ENCODE results near the gene RNF166. TPM values are rescaled to one million over a fixed set of nuclear protein-coding genes. Genes with fewer than 3 reads are reported as not detected.
A peak's percentile ranks its signal among the peaks of the same experiment; 100 is the strongest.

RNF166 gene
- total and polyA plus RNA-seq, 2 of the 13 experiments (the other 11 are each of a cell fraction or from before 2014, with no cell fraction given) = 21.4 to 23.0 TPM

DNA sequence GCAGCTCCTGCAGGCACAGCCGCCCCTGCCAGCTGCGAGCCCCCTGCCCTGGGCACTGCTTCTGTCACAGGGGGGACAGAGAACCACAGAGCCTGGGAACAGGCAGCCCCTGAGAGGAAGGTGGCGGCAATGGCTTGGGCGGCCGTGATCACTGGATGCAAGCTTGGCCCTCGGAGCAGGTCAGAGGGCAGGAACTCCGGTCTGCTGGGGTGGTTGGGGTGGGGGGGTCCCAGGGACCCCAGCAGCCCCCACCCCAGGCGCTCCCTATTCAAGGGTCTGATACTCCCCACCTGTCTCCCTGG lies 53.5 kb downstream of the RNF166 start:
- Histone ChIP-seq H3K4me1 (ENCODE audit: insufficient read depth, low read length) (peaks cover 27% of the 10 kb centered on the region), H4K20me1 (ENCODE audit: insufficient read depth, low read length) (peaks cover 12% of the 10 kb centered on the region; the same call in 1 of the 2 replicates), H3K4me3 (replicated peaks in 1 of 3; ENCODE audit: insufficient read depth in 1 of 3, low read depth in 2 of 3, low read length in 3 of 3) (no peak overlapping the region), H3K36me3 (replicated peaks in 1 of 2; ENCODE audit: control insufficient read depth in 1 of 2, insufficient read depth in 2 of 2, low read length in 2 of 2) (peaks cover 8 to 38% of the 10 kb centered on the region in 2 experiments), H3K4me2 (ENCODE audit: low read depth, low read length) (no peak overlapping the region), H3K27me3 (ENCODE audit: control insufficient read depth in 1 of 2, insufficient read depth in 2 of 2, low read length in 2 of 2) (no peaks in the 10 kb centered on the region), H2AFZ (ENCODE audit: low read length) (no peak overlapping the region), H3K79me2 (ENCODE audit: insufficient read depth, low read length) (peaks cover 28% of the 10 kb centered on the region), H3K27ac (ENCODE audit: extremely low read length, insufficient read depth, low read length) (peak overlapping the region; percentile 88), H3K9ac (ENCODE audit: insufficient read depth, low read depth, low read length) (no peak overlapping the region), H3K9me3 (ENCODE audit: low read length) (no peaks in the 10 kb centered on the region)
- FAIRE-seq = no peak
- ChIA-PET CTCF (ENCODE audit: low intra/inter-chr PET ratio, low total read pairs) (no interaction called here), POLR2A (interaction anchor here (5.2 kb wide), 1 partner anchor 11 kb away, joined by 51 read pairs; the partner anchor contains the start of gene MVD)
- in situ Hi-C loops (cut with HindIII; ENCODE audit: extremely low pct_ligation_motif_present, low pct_unique_long_range_greater_than_20kb) = no loop called here
- BruUV-seq (replicated peaks) = no TSS peak
- TF ChIP-seq, protein P1, sequence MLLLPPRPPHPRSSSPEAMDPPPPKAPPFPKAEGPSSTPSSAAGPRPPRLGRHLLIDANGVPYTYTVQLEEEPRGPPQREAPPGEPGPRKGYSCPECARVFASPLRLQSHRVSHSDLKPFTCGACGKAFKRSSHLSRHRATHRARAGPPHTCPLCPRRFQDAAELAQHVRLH (CRISPR knock-in tag; IDR thresholded peaks at IDR 0.05; ENCODE audit: borderline replicate concordance, low read depth) = no peak
- no peak for ATAC-seq
- intact Hi-C loops (cut with micrococcal nuclease; ENCODE audit: unreplicated experiment) = loop anchor here (5.0 kb wide), 1 partner anchor 55 kb away; no protein-coding TSS in a partner anchor
- 92% methylated on average over 3 of the region's 8 CpGs for WGBS (ENCODE audit: low lambda C conversion rate)
- DNase-seq (ENCODE audit: low spot score) = no peak

DNA sequence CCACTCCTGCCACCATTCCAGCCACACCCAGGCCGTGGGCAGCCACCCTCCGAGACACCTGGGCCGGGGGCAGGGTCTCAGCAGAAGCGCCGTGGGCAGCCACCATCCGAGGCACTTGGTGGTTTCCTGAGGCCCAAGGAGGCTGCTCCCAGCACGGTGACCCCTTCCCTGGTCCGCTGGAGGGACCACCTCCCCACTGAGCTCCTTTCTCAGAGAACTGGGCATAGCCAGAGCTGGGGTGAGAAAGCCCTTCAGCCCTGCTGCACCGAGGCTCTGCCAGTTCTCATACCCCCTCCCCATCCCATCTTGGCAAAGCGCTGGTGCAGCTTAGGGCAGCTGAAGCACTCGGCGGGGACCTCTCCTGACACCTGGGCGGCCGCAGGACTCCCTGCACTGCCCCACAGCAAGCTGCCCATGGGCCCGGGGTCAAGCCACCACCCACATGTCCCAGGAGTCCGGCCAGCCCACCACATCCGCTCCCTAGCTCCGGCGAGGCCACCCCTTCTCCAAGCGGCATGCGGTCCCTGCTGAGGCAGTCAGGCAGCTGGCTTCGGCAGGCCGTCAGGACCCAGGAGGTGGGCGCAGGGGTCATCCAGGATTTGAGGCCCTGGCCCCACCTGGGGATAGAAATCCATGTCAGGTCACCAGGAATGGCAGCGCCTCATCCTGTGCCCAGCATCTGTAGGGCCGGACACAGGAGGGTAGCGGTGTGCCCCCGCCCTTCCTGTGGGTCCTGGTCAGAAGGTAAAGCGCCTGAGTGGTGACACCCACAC lies 54.0 kb downstream of the RNF166 start:
- Histone ChIP-seq H3K4me3 (replicated peaks in 1 of 3; ENCODE audit: insufficient read depth in 1 of 3, low read depth in 2 of 3, low read length in 3 of 3) (peak overlapping the region in 2 of 3 experiments; percentile 94 to 100; a peak in 4 of 6 replicates), H3K4me2 (ENCODE audit: low read depth, low read length) (peak overlapping the region; percentile 97)
- TF ChIP-seq, protein P2, sequence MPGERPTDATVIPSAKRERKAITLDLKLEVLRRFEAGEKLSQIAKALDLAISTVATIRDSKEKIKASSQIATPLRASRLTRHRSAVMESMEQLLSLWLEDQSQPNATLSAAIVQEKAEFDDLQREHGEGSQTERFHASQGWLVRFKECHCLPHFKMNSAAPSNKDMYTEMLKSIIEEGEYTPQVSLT (CRISPR knock-in tag; IDR thresholded peaks at IDR 0.05; ENCODE audit: borderline replicate concordance, low read depth) = no peak
- TF ChIP-seq, protein P3, sequence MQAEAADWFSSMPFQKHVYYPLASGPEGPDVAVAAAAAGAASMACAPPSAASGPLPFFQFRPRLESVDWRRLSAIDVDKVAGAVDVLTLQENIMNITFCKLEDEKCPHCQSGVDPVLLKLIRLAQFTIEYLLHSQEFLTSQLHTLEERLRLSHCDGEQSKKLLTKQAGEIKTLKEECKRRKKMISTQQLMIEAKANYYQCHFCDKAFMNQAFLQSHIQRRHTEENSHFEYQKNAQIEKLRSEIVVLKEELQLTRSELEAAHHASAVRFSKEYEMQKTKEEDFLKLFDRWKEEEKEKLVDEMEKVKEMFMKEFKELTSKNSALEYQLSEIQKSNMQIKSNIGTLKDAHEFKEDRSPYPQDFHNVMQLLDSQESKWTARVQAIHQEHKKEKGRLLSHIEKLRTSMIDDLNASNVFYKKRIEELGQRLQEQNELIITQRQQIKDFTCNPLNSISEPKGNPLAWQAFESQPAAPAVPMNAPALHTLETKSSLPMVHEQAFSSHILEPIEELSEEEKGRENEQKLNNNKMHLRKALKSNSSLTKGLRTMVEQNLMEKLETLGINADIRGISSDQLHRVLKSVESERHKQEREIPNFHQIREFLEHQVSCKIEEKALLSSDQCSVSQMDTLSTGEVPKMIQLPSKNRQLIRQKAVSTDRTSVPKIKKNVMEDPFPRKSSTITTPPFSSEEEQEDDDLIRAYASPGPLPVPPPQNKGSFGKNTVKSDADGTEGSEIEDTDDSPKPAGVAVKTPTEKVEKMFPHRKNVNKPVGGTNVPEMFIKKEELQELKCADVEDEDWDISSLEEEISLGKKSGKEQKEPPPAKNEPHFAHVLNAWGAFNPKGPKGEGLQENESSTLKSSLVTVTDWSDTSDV (CRISPR knock-in tag; IDR thresholded peaks at IDR 0.05) = no peak
- TF ChIP-seq ZBTB38 (CRISPR knock-in tag; IDR thresholded peaks at IDR 0.05) (peak; percentile 23; the same call in 1 of the 2 replicates), ZNF572 (CRISPR knock-in tag; IDR thresholded peaks at IDR 0.05) (peak; percentile 20; the same call in 1 of the 2 replicates), ZNF460 (CRISPR knock-in tag; IDR thresholded peaks at IDR 0.05; ENCODE audit: borderline replicate concordance) (0 out of 2 replicates have a peak, but pooled peaks have one; percentile 1), GLI4 (CRISPR knock-in tag; IDR thresholded peaks at IDR 0.05; ENCODE audit: borderline replicate concordance) (0 out of 2 replicates have a peak, but pooled peaks have one; percentile 70), ZNF879 (CRISPR knock-in tag; IDR thresholded peaks at IDR 0.05) (0 out of 2 replicates have a peak, but pooled peaks have one; percentile 24)
- TF ChIP-seq, protein P4, sequence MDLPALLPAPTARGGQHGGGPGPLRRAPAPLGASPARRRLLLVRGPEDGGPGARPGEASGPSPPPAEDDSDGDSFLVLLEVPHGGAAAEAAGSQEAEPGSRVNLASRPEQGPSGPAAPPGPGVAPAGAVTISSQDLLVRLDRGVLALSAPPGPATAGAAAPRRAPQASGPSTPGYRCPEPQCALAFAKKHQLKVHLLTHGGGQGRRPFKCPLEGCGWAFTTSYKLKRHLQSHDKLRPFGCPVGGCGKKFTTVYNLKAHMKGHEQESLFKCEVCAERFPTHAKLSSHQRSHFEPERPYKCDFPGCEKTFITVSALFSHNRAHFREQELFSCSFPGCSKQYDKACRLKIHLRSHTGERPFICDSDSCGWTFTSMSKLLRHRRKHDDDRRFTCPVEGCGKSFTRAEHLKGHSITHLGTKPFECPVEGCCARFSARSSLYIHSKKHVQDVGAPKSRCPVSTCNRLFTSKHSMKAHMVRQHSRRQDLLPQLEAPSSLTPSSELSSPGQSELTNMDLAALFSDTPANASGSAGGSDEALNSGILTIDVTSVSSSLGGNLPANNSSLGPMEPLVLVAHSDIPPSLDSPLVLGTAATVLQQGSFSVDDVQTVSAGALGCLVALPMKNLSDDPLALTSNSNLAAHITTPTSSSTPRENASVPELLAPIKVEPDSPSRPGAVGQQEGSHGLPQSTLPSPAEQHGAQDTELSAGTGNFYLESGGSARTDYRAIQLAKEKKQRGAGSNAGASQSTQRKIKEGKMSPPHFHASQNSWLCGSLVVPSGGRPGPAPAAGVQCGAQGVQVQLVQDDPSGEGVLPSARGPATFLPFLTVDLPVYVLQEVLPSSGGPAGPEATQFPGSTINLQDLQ (CRISPR knock-in tag; IDR thresholded peaks at IDR 0.05) = peak; percentile 68; the same call in 1 of the 2 replicates

More for the DNA sequence above, 54.0 kb downstream of the RNF166 start:
- Histone ChIP-seq H4K20me1 (ENCODE audit: insufficient read depth, low read length) (peaks cover 8% of the 10 kb centered on the region; the same call in 1 of the 2 replicates), H3K27me3 (ENCODE audit: control insufficient read depth in 1 of 2, insufficient read depth in 2 of 2, low read length in 2 of 2) (no peaks in the 10 kb centered on the region), H3K9ac (ENCODE audit: insufficient read depth, low read depth, low read length) (peak overlapping the region; percentile 86), H3K9me3 (ENCODE audit: low read length) (no peaks in the 10 kb centered on the region), H3K4me1 (ENCODE audit: insufficient read depth, low read length) (peaks cover 27% of the 10 kb centered on the region), H3K27ac (ENCODE audit: extremely low read length, insufficient read depth, low read length) (peak overlapping the region; percentile 88), H3K36me3 (replicated peaks in 1 of 2; ENCODE audit: control insufficient read depth in 1 of 2, insufficient read depth in 2 of 2, low read length in 2 of 2) (peaks cover 7 to 33% of the 10 kb centered on the region in 2 experiments), H2AFZ (ENCODE audit: low read length) (no peak overlapping the region), H3K79me2 (ENCODE audit: insufficient read depth, low read length) (peaks cover 23% of the 10 kb centered on the region)
- ATAC-seq (no peak), DNase-seq (ENCODE audit: low spot score) (no peak), FAIRE-seq (no peak)
- BruUV-seq (replicated peaks) = TSS peak; percentile 95
- ChIA-PET POLR2A (interaction anchor here (5.2 kb wide), 1 partner anchor 11 kb away, joined by 51 read pairs; the partner anchor contains the start of gene MVD), CTCF (ENCODE audit: low intra/inter-chr PET ratio, low total read pairs) (no interaction called here)
- intact Hi-C loops (cut with micrococcal nuclease; ENCODE audit: unreplicated experiment) (loop anchor here (2.0 to 5.0 kb wide), 2 partner anchors 33 to 55 kb away; no protein-coding TSS in a partner anchor), in situ Hi-C loops (cut with HindIII; ENCODE audit: extremely low pct_ligation_motif_present, low pct_unique_long_range_greater_than_20kb) (no loop called here)
- 90% methylated on average over 15 of the region's 29 CpGs for WGBS (ENCODE audit: low lambda C conversion rate)
